A549 treated with Hydrocortisone at 1 μM for 4 hours (cell line): ENCODE results near the gene LNPK. TPM values are rescaled to one million over a fixed set of nuclear protein-coding genes. Genes with fewer than 3 reads are reported as not detected.

Experiments used
- total RNA-seq: library from RNA; stranded (reverse); fragments of 200-300 nt; extraction: Qiagen RNA extraction; gene quantifications from 5 replicates; pipeline ENCODE4 v1.2.3, GENCODE V29; 2022

Gene LNPK, protein sequence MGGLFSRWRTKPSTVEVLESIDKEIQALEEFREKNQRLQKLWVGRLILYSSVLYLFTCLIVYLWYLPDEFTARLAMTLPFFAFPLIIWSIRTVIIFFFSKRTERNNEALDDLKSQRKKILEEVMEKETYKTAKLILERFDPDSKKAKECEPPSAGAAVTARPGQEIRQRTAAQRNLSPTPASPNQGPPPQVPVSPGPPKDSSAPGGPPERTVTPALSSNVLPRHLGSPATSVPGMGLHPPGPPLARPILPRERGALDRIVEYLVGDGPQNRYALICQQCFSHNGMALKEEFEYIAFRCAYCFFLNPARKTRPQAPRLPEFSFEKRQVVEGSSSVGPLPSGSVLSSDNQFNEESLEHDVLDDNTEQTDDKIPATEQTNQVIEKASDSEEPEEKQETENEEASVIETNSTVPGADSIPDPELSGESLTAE
- 9.5 to 14.3 TPM (median 12.3 TPM) in 5 replicates for total RNA-seq

DNA sequence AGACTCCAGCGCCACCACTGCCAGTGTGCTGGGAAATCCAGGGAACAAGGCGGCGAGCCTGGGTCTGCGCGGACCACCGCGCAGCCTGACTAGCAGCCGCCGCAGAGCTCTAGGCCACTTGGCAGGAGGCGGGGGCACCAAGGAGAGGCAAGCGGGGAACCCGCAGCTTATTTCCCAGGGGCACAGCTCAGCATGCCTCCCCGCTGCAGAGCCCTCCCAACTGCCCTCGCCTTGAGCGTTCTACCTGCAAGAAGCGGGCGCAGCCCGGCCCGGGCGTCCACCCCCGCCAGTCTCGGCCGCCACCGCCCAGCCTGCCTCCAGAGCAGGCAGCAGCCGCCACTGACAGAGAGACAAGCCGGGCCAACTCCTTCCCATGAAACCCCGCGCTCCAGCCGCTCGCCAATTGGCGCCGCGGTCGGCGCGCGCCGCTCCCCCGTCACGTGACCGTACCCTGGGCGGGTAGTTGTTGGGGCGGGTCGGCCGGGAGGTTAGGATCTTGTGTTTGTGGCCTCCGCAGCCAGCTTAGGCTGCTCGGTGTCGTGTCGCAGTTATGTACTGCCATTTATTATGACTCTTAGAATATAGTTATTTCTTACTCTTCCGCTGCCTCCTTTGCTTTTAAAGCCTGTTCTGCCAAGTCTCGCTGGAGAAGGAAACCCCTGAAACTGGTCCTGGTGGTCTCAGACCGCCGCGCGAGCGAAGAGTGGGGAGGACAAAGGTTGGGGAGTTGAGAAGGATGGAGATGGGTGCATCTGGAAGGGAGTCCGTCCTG lies at the start of gene LNPK:
Gene LNPK, minus strand, starts transcription at position 352 of the 772 bp plus-strand sequence. CDS start 6,683 bp downstream, outside the sequence.

Other genes starting within 250 kb of the LNPK start
- not detected in 5 replicates for gene EVX2, start 81.7 kb upstream of the LNPK start, total RNA-seq
- gene HOXD13, start 90.5 kb upstream of the LNPK start, total RNA-seq = 0.13 to 0.26 TPM (median 0.15 TPM) in 5 replicates
- gene HOXD12, start 97.5 kb upstream of the LNPK start, total RNA-seq = not detected in 5 replicates
- 5.5 to 6.7 TPM (median 6.2 TPM) in 5 replicates for gene HOXD11, start 105.0 kb upstream of the LNPK start, total RNA-seq
- gene HOXD10, start 114.5 kb upstream of the LNPK start, total RNA-seq = 4.2 to 5.9 TPM (median 5.8 TPM) in 5 replicates
- gene HOXD9, start 120.5 kb upstream of the LNPK start, total RNA-seq = 0.58 to 1.7 TPM (median 1.1 TPM) in 5 replicates
- gene HOXD8, start 127.4 kb upstream of the LNPK start, total RNA-seq = 4.7 to 6.0 TPM (median 5.3 TPM) in 5 replicates
- 0.14 to 0.61 TPM (median 0.39 TPM) in 5 replicates for gene HOXD4, start 149.3 kb upstream of the LNPK start, total RNA-seq
- gene HOXD3, start 155.0 kb upstream of the LNPK start, total RNA-seq = 0.08 to 0.18 TPM (median 0.17 TPM) in 4 of 5 replicates, not detected in the other
- 0.15 to 0.27 TPM (median 0.22 TPM) in 5 replicates for gene HOXD1, start 186.4 kb upstream of the LNPK start, total RNA-seq